Mammary epithelial cell (primary cell): Measurements from ENCODE around the gene RCSD1.

Experiments
- CTCF ChIP-seq, 2 donors: IDR thresholded peaks in 1 of 2; conservative IDR thresholded peaks in 1 of 2; 2 replicates each; pipeline ENCODE4 v1.5.1; 2011 to 2012; ENCODE audit warnings: inconsistent platforms in 2 of 2, low read length in 2 of 2, mild to moderate bottlenecking in 2 of 2, control low read depth in 1 of 2, low read depth in 1 of 2; ENCODE audit not compliant: insufficient read depth in 1 of 2; ENCODE audit errors: extremely low read depth in 1 of 2
- EZH2 ChIP-seq: IDR thresholded peaks from 2 replicates; pipeline ENCODE4 v1.6.1; 2012; ENCODE audit warnings: low read length, inconsistent platforms, borderline replicate concordance

GRCh38 chr1:167683226-167683625 lies 53.2 kb downstream of the RCSD1 start:
- TF ChIP-seq EZH2 (no peak), CTCF (conservative IDR thresholded peaks at IDR 0.05 in 1 of 2, IDR thresholded peaks at IDR 0.05 in 1 of 2; ENCODE audit: extremely low read depth in 1 of 2, insufficient read depth in 1 of 2, low read depth in 1 of 2, low read length in 2 of 2) (no peak)
